GM19438 (cell line): Measurements from ENCODE around the gene MED7.
"Not testable (repeated sequence)": the region's sequence is repeated elsewhere in the genome, so short reads cannot be mapped to it uniquely, and the experiment has no call there.

Experiments used
- ATAC-seq: cut with Tn5 transposase; IDR thresholded peaks from one replicate; pipeline ENCODE4 v1.9.1; 2021; ENCODE audit warnings: low read depth; ENCODE audit not compliant: unreplicated experiment

The MED7 gene

DNA sequence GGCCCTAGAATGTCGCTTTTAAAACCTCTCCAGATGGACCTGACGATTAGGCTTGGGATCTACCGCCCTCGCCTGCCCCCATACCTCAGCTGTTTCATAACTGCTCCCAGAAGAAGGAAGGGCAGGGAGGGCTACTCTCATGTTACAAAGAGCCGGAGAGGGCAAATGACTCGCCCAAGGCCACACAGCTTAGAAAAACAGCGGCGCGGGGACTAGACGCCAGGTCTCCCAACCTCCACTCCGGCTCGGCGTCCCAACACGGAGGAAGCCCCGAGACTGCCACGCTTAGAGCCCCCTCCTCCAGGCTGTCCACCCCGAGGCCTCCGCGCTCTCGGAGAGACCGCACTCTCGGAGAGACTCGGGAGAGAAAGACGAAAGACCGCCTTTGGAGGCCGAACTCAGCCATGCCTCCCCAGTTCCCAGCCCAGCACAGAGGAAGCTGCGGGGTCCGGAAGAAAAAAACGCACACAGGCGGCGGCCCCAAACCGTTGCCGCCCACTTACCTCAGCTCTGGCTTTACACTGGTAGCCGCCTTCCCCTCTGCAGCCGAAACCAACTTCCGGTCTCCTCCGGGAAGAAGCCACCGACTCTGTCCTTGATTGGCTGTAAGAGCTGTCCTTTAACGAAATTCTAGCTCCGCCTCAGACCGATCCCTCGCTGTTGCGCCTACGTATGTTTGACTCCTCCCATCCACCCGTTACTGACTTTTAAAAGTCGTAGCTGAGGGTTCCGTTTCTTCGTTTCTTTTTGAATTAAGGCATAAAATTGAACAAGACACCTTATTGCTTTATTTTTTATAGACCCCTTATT lies at the start of gene MED7:
Gene MED7, minus strand, starts transcription at position 549 of the 810 bp plus-strand sequence. CDS start 3,434 bp downstream, outside the sequence.
- ATAC-seq, result peak; percentile 99

- peak; percentile 78 for ATAC-seq
Measured at GRCh38 chr5:157189223-157189622, 46.6 kb upstream of the MED7 start.

GRCh38 chr5:157188270-157188669 lies 45.6 kb upstream of the MED7 start:
- no peak for ATAC-seq

- ATAC-seq, result no peak
Measured at GRCh38 chr5:157187046-157187754, 44.5 kb upstream of the MED7 start.

DNA sequence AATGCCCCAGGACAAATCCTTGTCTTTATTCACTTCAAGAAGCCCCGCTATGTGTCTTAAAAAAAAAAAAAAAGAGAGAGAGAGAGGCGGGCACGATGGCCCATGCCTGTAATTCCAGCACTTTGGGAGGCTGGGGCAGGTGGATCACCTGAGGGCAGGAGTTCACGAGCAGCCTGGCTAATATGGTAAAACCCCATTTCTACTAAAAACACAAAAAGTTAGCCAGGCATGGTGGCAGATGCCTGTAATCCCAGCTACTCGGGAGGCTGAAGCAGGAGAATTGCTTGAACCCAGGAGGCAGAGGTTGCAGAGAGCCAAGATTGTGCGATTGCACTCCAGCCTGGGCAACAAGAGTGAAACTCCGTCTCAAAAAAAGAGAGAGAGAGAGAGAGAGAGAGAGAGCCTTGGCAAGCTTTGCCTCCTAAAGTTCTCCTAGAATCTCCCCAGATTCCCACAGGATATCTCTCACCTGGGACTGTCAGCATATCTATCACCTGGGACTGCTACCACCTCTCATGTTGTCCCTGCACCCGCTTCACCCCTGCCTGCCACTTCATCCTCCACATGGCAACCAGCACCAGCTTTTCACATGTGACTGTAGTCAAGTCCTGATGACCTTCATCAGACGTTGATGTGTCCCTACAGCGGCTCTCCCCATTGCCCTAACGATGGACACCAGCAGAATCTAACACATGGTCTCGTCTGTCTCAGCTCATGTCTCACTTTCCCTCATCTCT lies 43.8 kb upstream of the MED7 start:
- no peak for ATAC-seq

DNA sequence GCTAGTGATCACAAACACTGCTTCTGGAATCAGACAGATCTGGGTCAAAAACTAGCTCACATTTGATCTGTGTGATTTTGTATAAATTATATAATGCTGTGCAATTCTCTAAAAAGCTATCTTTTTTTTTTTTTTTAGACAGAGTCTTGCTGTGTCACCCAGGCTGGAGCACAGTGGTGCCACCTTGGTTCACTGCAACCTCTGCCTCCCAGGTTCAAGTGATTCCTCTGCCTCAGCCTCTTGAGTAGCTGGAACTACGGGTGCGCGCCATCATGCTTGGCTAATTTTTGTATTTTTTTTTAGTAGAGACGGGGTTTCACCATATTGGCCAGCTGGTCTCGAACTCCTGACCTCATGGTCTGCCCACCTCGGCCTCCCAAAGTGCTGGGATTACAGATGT lies 42.5 kb upstream of the MED7 start:
- ATAC-seq, result not testable (repeated sequence)

GRCh38 chr5:157184117-157184670 lies 41.5 kb upstream of the MED7 start:
- no peak for ATAC-seq

DNA sequence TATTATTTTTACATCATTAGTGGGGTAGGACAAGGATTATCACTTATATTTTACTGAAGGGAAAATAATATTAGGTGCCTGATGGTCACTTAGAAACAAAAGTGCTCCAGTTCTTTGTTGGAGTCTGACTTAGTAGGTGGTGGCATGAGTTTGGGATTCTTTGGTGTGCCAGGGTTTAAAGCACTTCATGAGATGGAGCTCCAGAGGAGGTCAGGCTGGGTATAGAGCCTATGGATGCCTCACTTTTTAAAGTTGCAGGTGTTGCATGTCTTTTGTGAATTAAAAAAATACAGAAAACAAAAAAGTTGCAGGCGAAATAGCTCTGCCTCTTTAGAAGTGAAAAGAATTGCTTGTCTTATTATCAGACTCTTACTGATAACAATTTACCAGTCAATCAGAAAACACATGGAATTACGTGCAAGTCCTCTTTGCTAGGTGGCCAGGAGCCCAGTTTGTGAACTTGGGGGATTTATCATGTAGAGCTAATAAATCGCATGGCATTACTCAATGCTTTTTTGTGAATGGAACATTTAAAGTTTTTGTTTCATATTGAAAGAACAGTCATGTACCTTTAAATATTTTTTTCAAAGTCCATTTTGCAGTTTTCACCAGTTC lies 39.6 kb upstream of the MED7 start:
- no peak for ATAC-seq

DNA sequence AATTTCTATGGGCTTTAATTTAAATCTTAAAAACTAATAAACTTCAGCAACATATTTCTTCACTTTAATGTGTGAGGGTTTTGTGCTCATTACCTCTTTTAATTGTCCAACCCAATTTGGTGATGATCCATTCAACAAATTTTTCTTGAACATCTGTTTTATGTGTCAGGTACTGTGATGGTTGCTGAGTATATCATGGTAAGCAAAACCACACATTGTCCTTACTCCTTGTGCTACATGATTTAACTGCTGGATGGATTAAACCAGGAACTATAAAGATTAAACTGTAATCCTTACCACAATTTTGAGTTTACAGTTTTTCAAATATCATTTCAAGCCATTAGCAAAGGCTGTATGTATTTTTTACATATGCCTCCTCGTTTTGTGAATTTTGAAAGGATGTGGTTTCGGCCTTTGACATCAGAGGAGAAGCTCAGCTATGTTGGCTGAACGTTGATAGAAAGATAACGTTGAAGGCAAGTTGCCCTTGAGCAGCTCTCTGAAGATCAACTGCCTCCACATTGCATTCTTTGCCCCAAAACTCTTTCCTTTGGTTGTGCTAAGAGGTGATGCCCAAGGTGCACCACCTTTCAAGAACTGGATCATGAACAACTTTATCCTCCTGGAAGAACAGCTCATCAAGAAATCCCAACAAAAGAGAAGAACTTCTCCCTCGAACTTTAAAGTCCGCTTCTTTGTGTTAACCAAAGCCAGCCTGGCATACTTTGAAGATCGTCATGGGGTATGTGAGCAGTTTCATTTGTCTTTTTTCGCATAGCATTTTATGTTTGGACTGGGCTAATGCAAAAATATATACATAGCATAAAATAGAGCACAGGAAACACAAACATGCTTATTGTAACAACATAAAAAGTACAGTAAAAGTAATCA lies 38.0 kb upstream of the MED7 start, which contains the start of gene ITK:
Gene ITK, plus strand, starts transcription at position 467 of the 891 bp plus-strand sequence. Its CDS starts 138 bp downstream, at position 605.
- no peak for ATAC-seq

GRCh38 chr5:157178966-157179365 lies 36.3 kb upstream of the MED7 start:
- no peak for ATAC-seq

DNA sequence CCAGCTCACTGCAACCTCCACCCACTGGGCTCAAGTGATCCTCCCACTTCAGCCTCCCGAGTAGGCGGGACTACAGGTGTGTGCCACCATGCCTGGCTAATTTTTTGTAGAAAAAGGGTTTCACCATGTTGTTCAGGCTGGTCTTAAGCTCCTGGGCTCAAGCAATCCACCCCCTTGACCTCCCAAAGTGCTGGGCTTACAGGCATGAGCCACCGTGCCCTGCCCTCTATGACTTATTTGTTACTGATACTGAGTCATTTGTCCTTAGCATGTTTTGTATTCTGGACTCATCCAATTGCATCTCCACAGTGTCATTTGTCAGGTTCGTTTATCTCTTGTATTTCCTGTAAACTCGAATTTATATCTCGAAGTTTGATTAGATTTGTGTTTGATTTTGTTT lies 35.3 kb upstream of the MED7 start:
- no peak for ATAC-seq

DNA sequence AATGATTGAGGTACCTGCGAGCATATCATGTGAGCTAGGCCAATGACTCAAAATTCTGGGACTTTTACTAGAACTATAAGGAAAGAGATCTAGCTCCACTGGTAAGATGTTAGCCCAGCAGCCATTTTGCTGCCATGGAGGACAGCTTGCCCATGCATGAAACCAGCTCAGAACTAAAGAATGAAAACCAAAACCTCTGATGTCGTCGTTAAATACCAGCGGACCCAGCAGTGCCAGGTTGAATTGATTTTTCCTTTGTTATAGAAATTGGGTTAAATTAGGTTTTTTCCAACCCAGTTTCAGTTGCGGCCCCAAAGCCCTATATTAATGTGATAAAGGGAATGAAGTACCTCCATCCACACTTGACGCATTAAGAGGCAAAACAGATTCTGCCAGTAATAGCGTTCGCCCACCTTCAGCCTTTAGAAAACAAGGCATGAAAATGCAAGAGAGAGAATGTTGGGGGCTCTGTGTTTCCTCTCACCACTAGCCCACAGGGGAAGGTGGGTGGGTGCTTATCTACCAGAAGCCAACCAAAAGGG lies 32.5 kb upstream of the MED7 start:
- no peak for ATAC-seq

GRCh38 chr5:157172403-157172802 lies 29.7 kb upstream of the MED7 start:
- peak; percentile 98 for ATAC-seq

DNA sequence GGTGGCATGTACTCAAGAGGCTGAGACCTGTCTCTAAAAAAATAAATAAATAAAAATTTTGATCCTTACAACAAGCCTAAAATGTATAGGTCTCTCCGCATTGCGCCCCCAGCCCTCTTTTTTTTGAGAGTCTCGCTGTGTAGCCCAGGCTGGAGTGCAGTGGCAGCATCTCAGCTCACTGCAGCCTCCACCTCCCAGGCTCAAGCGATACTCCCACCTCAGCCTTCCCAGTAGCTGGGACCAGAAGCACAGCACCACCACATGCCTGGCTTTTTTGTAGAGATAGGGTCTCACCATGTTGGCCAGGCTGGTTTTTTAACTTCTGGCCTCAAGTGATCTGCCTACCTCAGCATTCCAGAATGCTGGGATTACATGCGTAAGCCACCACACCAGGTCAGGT lies 25.6 kb upstream of the MED7 start:
- no peak for ATAC-seq

- no peak for ATAC-seq
Measured at GRCh38 chr5:157167214-157167621, 24.6 kb upstream of the MED7 start.

DNA sequence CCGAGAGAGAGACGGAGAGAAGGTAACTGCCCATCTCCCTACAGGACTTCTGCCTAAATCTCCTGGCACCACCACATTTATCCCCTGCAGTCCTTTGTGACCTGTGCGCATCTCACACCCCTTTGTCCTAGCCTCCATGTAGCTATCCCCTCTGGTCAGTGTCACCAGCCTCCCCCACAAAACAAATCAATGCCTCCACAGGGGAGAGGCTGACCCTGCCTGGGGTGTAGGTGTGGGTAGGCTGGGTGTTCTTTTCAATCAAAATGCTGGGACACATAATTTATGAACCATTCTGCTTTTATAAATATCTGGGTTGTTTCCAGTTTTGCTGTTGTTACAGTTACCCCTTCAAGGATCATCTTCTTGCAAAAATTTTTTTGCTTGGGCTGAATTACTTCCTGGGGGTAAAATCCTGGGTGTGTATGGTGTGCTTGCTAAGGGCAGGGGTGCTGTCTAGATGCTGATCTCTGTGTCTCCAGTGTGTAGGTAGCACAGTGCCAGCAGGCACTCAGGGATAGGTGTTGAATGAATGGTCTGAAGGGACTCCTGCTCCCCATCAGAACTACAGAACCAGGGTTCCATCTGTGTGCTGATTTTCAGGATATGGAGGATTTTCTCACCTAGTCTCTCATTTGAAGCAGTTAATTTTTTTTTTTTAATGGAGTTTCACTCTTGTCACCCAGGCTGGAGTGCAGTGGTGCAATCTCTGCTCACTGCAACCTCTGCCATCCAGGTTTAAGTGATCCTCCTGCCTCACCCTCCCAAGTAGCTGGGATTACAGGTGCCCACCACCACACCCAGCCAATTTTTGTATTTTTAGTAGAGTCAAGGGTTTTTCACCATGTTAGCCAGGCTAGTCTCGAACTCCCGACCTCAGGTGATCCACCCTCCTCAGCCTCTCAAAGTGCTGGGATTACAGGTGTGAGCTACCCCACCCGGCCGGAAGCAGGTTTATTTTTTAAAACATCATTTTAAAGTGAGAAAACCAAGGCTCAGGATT lies 23.8 kb upstream of the MED7 start, which contains the start of gene GARIN3:
Gene GARIN3, minus strand, starts transcription at position 51 of the 1,000 bp plus-strand sequence. CDS start 96 bp downstream, outside the sequence.
- no peak for ATAC-seq

GRCh38 chr5:157165668-157166067 lies 23.0 kb upstream of the MED7 start:
- ATAC-seq, result no peak

DNA sequence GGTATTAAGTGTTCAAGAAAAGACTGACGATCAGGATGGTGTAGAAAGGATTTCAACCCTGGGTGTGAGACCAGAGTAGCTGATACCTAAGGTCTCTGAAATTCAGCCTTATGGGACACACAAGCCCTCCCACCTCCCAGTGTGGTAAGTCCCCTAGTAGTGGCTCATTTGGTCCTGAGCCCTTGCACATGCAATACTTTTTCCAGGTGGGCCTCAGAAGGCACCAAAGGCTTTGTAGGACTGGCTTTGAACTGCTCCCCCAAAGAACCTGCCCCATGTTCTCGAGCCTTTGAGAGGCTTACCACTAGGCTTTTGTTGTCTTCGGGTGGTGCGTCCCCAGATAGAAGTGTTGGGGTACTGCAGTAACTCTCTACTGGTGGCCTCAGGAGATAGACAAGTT lies 22.6 kb upstream of the MED7 start:
- no peak for ATAC-seq
